Keratinocyte (primary cell): Measurements from ENCODE around the gene FEM1B.

ENCODE experiments used
- EZH2 ChIP-seq: IDR thresholded peaks from one replicate; pipeline ENCODE4 v1.6.1; 2012; ENCODE audit warnings: inconsistent platforms, mild to moderate bottlenecking, low read length, moderate library complexity
- TF ChIP-seq, protein P1 (sequence below), 3 experiments: IDR thresholded peaks in 1 of 3; conservative IDR thresholded peaks in 1 of 3; optimal IDR thresholded peaks in 1 of 3; 2 replicates in 2 of 3; 3 replicates in 1 of 3; pipeline versions ENCODE3 to v1.5.1; 2011; ENCODE audit warnings: low read length in 3 of 3, mild to moderate bottlenecking in 3 of 3, moderate library complexity in 2 of 3, control low read depth in 1 of 3, inconsistent platforms in 1 of 3; ENCODE audit not compliant: insufficient read depth in 2 of 3; ENCODE audit errors: extremely low read depth in 1 of 3

DNA sequence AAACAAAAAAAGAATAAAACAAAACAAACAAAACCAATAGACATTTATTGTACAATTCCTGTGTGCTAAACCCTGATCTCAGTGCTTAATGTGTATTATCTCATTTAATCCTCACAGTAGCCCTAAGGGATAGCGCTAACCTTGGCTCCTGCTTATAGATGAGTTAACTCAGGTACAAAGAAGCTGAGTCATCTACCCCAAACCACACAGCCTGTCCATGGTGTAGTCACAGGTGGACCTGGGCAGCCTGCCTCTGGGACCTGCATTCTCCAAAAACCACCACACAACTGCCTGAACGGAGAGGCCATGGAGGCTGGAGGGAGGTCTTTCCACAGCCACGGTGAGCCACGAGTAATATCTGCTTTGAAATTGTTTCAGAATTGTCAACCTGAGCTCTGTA lies 42.5 kb upstream of the FEM1B start:
- TF ChIP-seq, protein P1, sequence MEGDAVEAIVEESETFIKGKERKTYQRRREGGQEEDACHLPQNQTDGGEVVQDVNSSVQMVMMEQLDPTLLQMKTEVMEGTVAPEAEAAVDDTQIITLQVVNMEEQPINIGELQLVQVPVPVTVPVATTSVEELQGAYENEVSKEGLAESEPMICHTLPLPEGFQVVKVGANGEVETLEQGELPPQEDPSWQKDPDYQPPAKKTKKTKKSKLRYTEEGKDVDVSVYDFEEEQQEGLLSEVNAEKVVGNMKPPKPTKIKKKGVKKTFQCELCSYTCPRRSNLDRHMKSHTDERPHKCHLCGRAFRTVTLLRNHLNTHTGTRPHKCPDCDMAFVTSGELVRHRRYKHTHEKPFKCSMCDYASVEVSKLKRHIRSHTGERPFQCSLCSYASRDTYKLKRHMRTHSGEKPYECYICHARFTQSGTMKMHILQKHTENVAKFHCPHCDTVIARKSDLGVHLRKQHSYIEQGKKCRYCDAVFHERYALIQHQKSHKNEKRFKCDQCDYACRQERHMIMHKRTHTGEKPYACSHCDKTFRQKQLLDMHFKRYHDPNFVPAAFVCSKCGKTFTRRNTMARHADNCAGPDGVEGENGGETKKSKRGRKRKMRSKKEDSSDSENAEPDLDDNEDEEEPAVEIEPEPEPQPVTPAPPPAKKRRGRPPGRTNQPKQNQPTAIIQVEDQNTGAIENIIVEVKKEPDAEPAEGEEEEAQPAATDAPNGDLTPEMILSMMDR (optimal IDR thresholded peaks at IDR 0.05 in 1 of 3, IDR thresholded peaks at IDR 0.05 in 1 of 3, conservative IDR thresholded peaks at IDR 0.05 in 1 of 3; ENCODE audit: extremely low read depth in 1 of 3, insufficient read depth in 2 of 3, low read length in 3 of 3): no peak
- TF ChIP-seq EZH2: no peak
